ENCODE results near the gene SCAMP1.

The SCAMP1 gene

DNA sequence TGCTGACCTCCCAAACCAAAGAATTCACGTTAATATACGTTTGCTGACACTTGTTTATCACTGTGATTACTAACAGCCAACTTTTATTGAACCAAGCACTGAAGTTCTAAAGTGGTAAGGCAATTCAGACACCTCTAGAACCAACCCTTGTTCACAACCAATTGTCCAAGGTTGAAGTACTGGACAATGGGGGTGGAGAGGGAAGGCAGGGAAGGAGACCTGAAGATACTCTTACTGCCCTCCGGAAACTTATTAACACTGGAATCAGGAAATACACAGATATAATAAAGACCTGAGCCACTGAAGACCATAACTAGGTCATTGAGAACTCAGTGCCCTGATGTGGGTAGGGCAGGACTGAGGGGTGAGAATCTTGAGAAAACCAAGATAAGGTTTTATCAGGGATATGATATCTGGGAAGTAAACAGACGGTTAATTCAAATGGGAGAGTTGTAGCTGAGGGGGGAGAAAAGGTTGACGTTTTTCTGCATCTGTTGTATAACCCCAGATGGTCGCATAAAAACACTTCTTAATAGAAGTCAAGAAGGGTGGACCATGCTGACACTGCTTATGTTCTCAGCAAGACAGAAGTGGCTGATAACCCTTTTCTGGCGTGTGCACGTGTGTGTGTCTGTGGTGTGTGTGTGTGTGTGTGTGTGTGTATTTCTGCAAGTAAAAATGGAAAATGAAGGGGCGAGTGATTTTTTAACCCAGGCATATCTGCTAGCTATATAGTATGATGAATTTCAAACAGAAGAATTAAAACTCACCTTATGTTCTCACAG is 162.3 kb downstream of the SCAMP1 start:
- DNase-seq: no peak
- Histone ChIP-seq H3K4me1 (ENCODE audit: control insufficient read depth, insufficient read depth, low read depth, low read length) (peaks cover 10% of the 10 kb centered on the region), H3K23ac (ENCODE audit: low read length in 2 of 2) (no peak overlapping the region), H3K9ac (ENCODE audit: low read length) (no peak overlapping the region), H3K4me3 (ENCODE audit: insufficient read depth in 1 of 2, low read depth in 1 of 2, low read length in 2 of 2) (no peak overlapping the region), H3K18ac (ENCODE audit: low read depth in 1 of 2, low read length in 2 of 2) (no peak overlapping the region), H2BK15ac (ENCODE audit: low read depth, poor library complexity, severe bottlenecking) (no peak overlapping the region), H3K79me1 (replicated peaks; ENCODE audit: low read length, poor library complexity, severe bottlenecking) (peaks cover 18% of the 10 kb centered on the region), H2AFZ (ENCODE audit: low read depth, low read length) (no peak overlapping the region), H4K8ac (ENCODE audit: low read length) (no peak overlapping the region), H2BK12ac (ENCODE audit: low read length in 2 of 2) (no peak overlapping the region), H2BK120ac (ENCODE audit: low read depth, low read length) (no peak overlapping the region), H2AK5ac (ENCODE audit: low read length, severe bottlenecking) (no peak overlapping the region), H3K9me3 (ENCODE audit: control insufficient read depth, low read length) (no peaks in the 10 kb centered on the region), H3K36me3 (ENCODE audit: control insufficient read depth in 1 of 2, insufficient read depth in 2 of 2, low read depth in 1 of 2, low read length in 2 of 2) (peaks cover 0 to 8% of the 10 kb centered on the region in 2 experiments), H3K4ac (ENCODE audit: low read depth in 1 of 2, low read length in 2 of 2) (no peak overlapping the region), H3K27ac (ENCODE audit: low read length, poor library complexity, severe bottlenecking) (no peak overlapping the region), H3K4me2 (ENCODE audit: low read length, poor library complexity, severe bottlenecking) (no peak overlapping the region), H3K27me3 (ENCODE audit: control insufficient read depth in 1 of 2, insufficient read depth in 1 of 2, low read length in 2 of 2) (no peaks in the 10 kb centered on the region), H4K91ac (ENCODE audit: low read length) (no peak overlapping the region), H2BK5ac (ENCODE audit: low read depth, low read length, poor library complexity, severe bottlenecking) (no peak overlapping the region), H3K14ac (ENCODE audit: low read length in 2 of 2) (no peak overlapping the region)
- WGBS: 80% methylated on average over 7 of the region's 9 CpGs

- H3K36me3 ChIP-seq (ENCODE audit: control insufficient read depth in 1 of 2, insufficient read depth in 2 of 2, low read depth in 1 of 2, low read length in 2 of 2): peaks cover 0 to 8% of the 10 kb centered on the region in 2 experiments
- H4K8ac ChIP-seq (ENCODE audit: low read length): no peak overlapping the region
- peak overlapping the region; percentile 12 for H3K9ac ChIP-seq (ENCODE audit: low read length)
- no peaks in the 10 kb centered on the region for H3K27me3 ChIP-seq (ENCODE audit: control insufficient read depth in 1 of 2, insufficient read depth in 1 of 2, low read length in 2 of 2)
- H3K18ac ChIP-seq (ENCODE audit: low read depth in 1 of 2, low read length in 2 of 2): peak overlapping the region in 1 of 2 experiments; percentile 46
- H2AK5ac ChIP-seq (ENCODE audit: low read length, severe bottlenecking): no peak overlapping the region
- H3K9me3 ChIP-seq (ENCODE audit: control insufficient read depth, low read length): no peaks in the 10 kb centered on the region
- no peak overlapping the region for H2AFZ ChIP-seq (ENCODE audit: low read depth, low read length)
- WGBS: 89% methylated on average over 14 of the region's 15 CpGs
- H3K4me3 ChIP-seq (ENCODE audit: insufficient read depth in 1 of 2, low read depth in 1 of 2, low read length in 2 of 2): no peak overlapping the region
- peak overlapping the region; percentile 18 for H4K91ac ChIP-seq (ENCODE audit: low read length)
- H3K79me1 ChIP-seq (replicated peaks; ENCODE audit: low read length, poor library complexity, severe bottlenecking): peaks cover 21% of the 10 kb centered on the region
- peak overlapping the region in 1 of 2 experiments; percentile 37 for H3K14ac ChIP-seq (ENCODE audit: low read length in 2 of 2)
- DNase-seq: no peak
- no peak overlapping the region for H3K23ac ChIP-seq (ENCODE audit: low read length in 2 of 2)
- no peak overlapping the region for H3K4me2 ChIP-seq (ENCODE audit: low read length, poor library complexity, severe bottlenecking)
- H3K4ac ChIP-seq (ENCODE audit: low read depth in 1 of 2, low read length in 2 of 2): peak overlapping the region in 1 of 2 experiments; percentile 11
- no peak overlapping the region for H3K27ac ChIP-seq (ENCODE audit: low read length, poor library complexity, severe bottlenecking)
- H2BK120ac ChIP-seq (ENCODE audit: low read depth, low read length): peak overlapping the region; percentile 30
- peaks cover 12% of the 10 kb centered on the region for H3K4me1 ChIP-seq (ENCODE audit: control insufficient read depth, insufficient read depth, low read depth, low read length)
- H2BK15ac ChIP-seq (ENCODE audit: low read depth, poor library complexity, severe bottlenecking): no peak overlapping the region
- peak overlapping the region; percentile 6 to 89 for H2BK12ac ChIP-seq (ENCODE audit: low read length in 2 of 2)
- no peak overlapping the region for H2BK5ac ChIP-seq (ENCODE audit: low read depth, low read length, poor library complexity, severe bottlenecking)
Measured at GRCh38 chr5:78523314-78524193, 163.1 kb downstream of the SCAMP1 start.

DNA sequence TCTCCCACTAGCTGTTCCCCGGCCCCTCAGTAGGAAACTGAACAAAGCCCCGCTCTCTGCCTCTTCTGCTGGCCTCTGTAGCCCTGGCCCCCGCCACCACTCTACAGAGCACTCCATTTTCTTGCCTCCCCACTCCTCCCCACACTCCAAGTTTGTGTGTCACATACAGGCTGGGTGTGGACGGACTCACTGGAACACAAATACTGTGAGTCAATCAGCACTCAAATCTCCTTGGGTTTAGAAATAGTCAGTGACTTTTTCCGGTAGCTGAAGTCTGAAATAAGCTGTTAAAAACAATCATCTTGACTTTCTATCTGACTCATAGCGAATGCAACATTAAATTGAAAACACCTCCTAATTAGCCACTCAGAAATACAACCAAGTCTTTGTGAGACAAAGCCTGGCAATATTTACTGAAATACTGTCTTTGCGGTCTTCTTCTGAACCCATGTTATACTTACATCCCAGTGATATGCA is 165.7 kb downstream of the SCAMP1 start:
- Histone ChIP-seq H3K9ac (ENCODE audit: low read length) (peak overlapping the region; percentile 94), H2AFZ (ENCODE audit: low read depth, low read length) (peak overlapping the region; percentile 84), H3K27ac (ENCODE audit: low read length, poor library complexity, severe bottlenecking) (no peak overlapping the region), H2AK5ac (ENCODE audit: low read length, severe bottlenecking) (peak overlapping the region; percentile 19), H3K27me3 (ENCODE audit: control insufficient read depth in 1 of 2, insufficient read depth in 1 of 2, low read length in 2 of 2) (no peaks in the 10 kb centered on the region), H3K9me3 (ENCODE audit: control insufficient read depth, low read length) (no peaks in the 10 kb centered on the region), H3K14ac (ENCODE audit: low read length in 2 of 2) (no peak overlapping the region), H3K18ac (ENCODE audit: low read depth in 1 of 2, low read length in 2 of 2) (peak overlapping the region; percentile 57 to 80), H2BK120ac (ENCODE audit: low read depth, low read length) (peak overlapping the region; percentile 67), H3K4ac (ENCODE audit: low read depth in 1 of 2, low read length in 2 of 2) (peak overlapping the region in 1 of 2 experiments; percentile 71), H4K8ac (ENCODE audit: low read length) (peak overlapping the region; percentile 66), H2BK12ac (ENCODE audit: low read length in 2 of 2) (peak overlapping the region; percentile 18 to 71), H2BK5ac (ENCODE audit: low read depth, low read length, poor library complexity, severe bottlenecking) (no peak overlapping the region), H3K4me2 (ENCODE audit: low read length, poor library complexity, severe bottlenecking) (no peak overlapping the region), H2BK15ac (ENCODE audit: low read depth, poor library complexity, severe bottlenecking) (no peak overlapping the region), H3K4me1 (ENCODE audit: control insufficient read depth, insufficient read depth, low read depth, low read length) (peaks cover 10% of the 10 kb centered on the region), H4K91ac (ENCODE audit: low read length) (peak overlapping the region; percentile 71), H3K79me1 (replicated peaks; ENCODE audit: low read length, poor library complexity, severe bottlenecking) (peaks cover 11% of the 10 kb centered on the region), H3K23ac (ENCODE audit: low read length in 2 of 2) (no peak overlapping the region), H3K36me3 (ENCODE audit: control insufficient read depth in 1 of 2, insufficient read depth in 2 of 2, low read depth in 1 of 2, low read length in 2 of 2) (peaks cover 0 to 8% of the 10 kb centered on the region in 2 experiments), H3K4me3 (ENCODE audit: insufficient read depth in 1 of 2, low read depth in 1 of 2, low read length in 2 of 2) (peak overlapping the region in 1 of 2 experiments; percentile 7)
- WGBS: 59% methylated on average over 7 of the region's 7 CpGs
- DNase-seq: peak; percentile 90

All from mesenchymal stem cell (in vitro differentiated cells and primary cell).